ENCODE measurements around the gene THAP11.
A peak's percentile ranks its signal among the peaks of the same experiment; 100 is the strongest.

The THAP11 gene

DNA sequence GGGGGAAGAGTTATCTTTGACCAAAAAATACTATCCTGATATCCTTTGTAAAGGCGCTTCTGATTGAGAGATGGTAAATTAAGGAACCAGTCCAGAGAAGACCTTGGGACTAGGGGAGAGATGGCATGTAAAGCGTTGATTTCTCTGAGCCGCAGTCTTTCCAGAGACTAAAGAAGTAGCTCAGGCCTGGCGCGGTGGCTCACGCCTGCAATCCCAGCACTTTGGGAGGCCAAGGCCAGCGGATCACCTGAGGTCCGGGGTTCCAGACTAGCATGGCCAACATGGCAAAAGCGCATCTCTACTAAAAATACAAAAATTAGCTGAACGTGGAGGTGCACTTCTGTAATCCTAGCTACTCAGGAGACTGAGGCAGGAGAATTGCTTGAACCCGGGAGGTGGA is 6.0 kb downstream of the THAP11 start:
- no peaks in the 10 kb centered on the region for H3K9me3 ChIP-seq (ENCODE audit: severe bottlenecking)
- DNase-seq (ENCODE audit: low spot score) (no peak), ATAC-seq (ENCODE audit: low read depth) (no peak)
- H3K36me3 ChIP-seq (ENCODE audit: low read depth), result peaks cover 40% of the 10 kb centered on the region
- H3K27me3 ChIP-seq (ENCODE audit: insufficient read depth, poor library complexity, severe bottlenecking), result no peaks in the 10 kb centered on the region
- H3K27ac ChIP-seq (ENCODE audit: poor library complexity, severe bottlenecking), result peak overlapping the region; percentile 85
- TF ChIP-seq, protein P1, sequence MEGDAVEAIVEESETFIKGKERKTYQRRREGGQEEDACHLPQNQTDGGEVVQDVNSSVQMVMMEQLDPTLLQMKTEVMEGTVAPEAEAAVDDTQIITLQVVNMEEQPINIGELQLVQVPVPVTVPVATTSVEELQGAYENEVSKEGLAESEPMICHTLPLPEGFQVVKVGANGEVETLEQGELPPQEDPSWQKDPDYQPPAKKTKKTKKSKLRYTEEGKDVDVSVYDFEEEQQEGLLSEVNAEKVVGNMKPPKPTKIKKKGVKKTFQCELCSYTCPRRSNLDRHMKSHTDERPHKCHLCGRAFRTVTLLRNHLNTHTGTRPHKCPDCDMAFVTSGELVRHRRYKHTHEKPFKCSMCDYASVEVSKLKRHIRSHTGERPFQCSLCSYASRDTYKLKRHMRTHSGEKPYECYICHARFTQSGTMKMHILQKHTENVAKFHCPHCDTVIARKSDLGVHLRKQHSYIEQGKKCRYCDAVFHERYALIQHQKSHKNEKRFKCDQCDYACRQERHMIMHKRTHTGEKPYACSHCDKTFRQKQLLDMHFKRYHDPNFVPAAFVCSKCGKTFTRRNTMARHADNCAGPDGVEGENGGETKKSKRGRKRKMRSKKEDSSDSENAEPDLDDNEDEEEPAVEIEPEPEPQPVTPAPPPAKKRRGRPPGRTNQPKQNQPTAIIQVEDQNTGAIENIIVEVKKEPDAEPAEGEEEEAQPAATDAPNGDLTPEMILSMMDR (IDR thresholded peaks at IDR 0.05; ENCODE audit: poor library complexity, severe bottlenecking), result no peak
- H3K4me3 ChIP-seq (ENCODE audit: severe bottlenecking), result peak overlapping the region; percentile 97
- peaks cover 18% of the 10 kb centered on the region for H3K4me1 ChIP-seq (ENCODE audit: insufficient read depth, poor library complexity, severe bottlenecking)

GRCh38 chr16:67853670-67854069 is 11.6 kb downstream of the THAP11 start:
- ATAC-seq (ENCODE audit: low read depth) (no peak), DNase-seq (ENCODE audit: low spot score) (no peak)
- Histone ChIP-seq H3K27me3 (ENCODE audit: insufficient read depth, poor library complexity, severe bottlenecking) (no peaks in the 10 kb centered on the region), H3K4me1 (ENCODE audit: insufficient read depth, poor library complexity, severe bottlenecking) (peaks cover 18% of the 10 kb centered on the region), H3K36me3 (ENCODE audit: low read depth) (peaks cover 43% of the 10 kb centered on the region), H3K27ac (ENCODE audit: poor library complexity, severe bottlenecking) (no peak overlapping the region), H3K9me3 (ENCODE audit: severe bottlenecking) (no peaks in the 10 kb centered on the region), H3K4me3 (ENCODE audit: severe bottlenecking) (no peak overlapping the region)
- TF ChIP-seq, protein P1 (IDR thresholded peaks at IDR 0.05; ENCODE audit: poor library complexity, severe bottlenecking), result no peak

DNA sequence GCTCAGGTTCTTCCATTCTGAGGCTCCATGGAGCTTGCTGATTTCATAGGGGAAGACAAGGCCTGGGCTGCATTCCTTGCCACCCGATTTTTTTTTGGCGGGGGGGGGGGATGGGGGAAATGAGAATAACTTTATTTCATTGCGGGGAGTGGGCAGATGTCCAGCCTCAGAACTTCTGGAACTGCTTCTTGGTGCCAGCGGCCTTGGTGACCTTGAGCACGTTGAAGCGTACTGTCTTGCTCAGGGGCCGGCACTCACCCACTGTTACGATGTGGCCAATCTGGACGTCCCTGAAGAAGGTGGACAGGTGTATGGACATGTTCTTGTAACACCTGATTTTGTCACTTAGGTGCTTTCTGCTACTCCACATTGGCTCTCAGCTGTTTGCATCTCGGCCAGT is 13.7 kb downstream of the THAP11 start:
- H3K27me3 ChIP-seq (ENCODE audit: insufficient read depth, poor library complexity, severe bottlenecking), result no peaks in the 10 kb centered on the region
- H3K4me1 ChIP-seq (ENCODE audit: insufficient read depth, poor library complexity, severe bottlenecking), result peaks cover 26% of the 10 kb centered on the region
- H3K9me3 ChIP-seq (ENCODE audit: severe bottlenecking), result no peaks in the 10 kb centered on the region
- TF ChIP-seq, protein P1 (IDR thresholded peaks at IDR 0.05; ENCODE audit: poor library complexity, severe bottlenecking), result no peak
- no peak overlapping the region for H3K27ac ChIP-seq (ENCODE audit: poor library complexity, severe bottlenecking)
- no peak for ATAC-seq (ENCODE audit: low read depth)
- H3K36me3 ChIP-seq (ENCODE audit: low read depth), result peaks cover 41% of the 10 kb centered on the region
- DNase-seq (ENCODE audit: low spot score), result no peak
- no peak overlapping the region for H3K4me3 ChIP-seq (ENCODE audit: severe bottlenecking)

DNA sequence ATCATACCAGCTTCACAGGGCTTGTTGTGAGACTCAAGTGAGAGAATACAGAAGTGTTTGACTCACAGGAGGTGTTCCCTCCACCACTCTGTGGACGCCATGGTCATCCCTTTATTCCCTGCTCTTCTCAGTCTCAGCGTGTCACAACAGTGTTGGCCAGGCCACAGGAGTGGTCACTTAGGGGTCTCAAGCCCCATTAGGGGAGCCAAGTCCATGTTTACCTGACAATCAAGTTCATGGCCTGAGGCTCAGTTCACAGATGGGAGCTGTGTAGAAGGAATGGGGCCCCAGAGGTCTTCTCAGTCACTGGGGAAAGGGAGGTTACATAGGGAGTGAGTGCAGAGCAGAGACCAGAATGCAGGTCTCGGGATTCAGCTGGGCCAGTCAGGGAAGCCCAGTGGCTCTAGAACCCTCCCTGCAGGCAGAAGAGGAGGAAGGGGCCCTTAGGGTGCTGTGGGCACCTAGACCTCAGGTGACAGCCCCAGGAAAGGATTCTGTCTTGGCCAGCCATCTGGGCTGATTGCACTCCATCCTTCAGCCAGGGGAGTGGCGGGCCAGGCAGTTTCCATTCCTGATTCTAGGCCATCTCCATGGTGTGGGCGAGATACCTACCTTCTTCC is 14.9 kb downstream of the THAP11 start:
- Histone ChIP-seq H3K9me3 (ENCODE audit: severe bottlenecking) (no peaks in the 10 kb centered on the region), H3K36me3 (ENCODE audit: low read depth) (peaks cover 41% of the 10 kb centered on the region), H3K27me3 (ENCODE audit: insufficient read depth, poor library complexity, severe bottlenecking) (no peaks in the 10 kb centered on the region), H3K4me3 (ENCODE audit: severe bottlenecking) (no peak overlapping the region), H3K4me1 (ENCODE audit: insufficient read depth, poor library complexity, severe bottlenecking) (peaks cover 30% of the 10 kb centered on the region), H3K27ac (ENCODE audit: poor library complexity, severe bottlenecking) (peak overlapping the region; percentile 26)
- ATAC-seq (ENCODE audit: low read depth), result peak; percentile 9; the same call in 2 of the 3 replicates
- TF ChIP-seq, protein P1 (IDR thresholded peaks at IDR 0.05; ENCODE audit: poor library complexity, severe bottlenecking), result no peak
- no peak for DNase-seq (ENCODE audit: low spot score)

DNA sequence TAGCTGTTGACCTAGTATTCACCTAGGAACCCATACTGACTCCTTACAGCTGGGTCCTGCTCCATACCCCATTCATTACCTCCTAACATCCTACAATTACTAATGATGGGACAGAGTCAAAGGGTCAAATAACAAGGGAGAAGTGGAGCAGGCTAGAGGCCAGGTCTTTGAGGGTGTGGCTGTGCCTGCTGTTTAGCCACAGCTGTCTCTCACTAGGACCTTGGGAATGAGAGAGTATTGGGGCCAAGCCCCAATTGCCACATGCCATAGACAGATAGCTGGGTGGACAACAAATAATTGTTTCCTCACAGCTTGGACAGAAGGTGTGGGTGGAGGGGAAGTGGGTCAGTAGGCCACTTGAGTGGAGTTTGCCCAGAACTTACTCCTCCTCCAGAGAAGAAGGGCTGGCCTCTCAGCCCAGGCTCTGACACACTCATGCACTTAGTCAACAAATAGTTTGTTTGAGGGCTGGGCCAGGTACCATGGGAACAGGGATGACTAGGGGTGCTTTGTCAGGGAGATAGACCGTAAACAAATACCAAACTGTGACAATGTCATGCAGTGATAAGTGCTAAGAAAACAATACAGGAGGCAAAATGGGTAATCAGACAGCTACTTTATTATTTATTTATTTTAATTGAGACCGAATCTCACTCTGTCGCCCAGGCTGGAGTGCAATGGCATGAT is 15.6 kb downstream of the THAP11 start:
- Histone ChIP-seq H3K27ac (ENCODE audit: poor library complexity, severe bottlenecking) (peak overlapping the region; percentile 26), H3K27me3 (ENCODE audit: insufficient read depth, poor library complexity, severe bottlenecking) (no peaks in the 10 kb centered on the region), H3K36me3 (ENCODE audit: low read depth) (peaks cover 35% of the 10 kb centered on the region), H3K9me3 (ENCODE audit: severe bottlenecking) (no peaks in the 10 kb centered on the region), H3K4me3 (ENCODE audit: severe bottlenecking) (no peak overlapping the region), H3K4me1 (ENCODE audit: insufficient read depth, poor library complexity, severe bottlenecking) (peaks cover 30% of the 10 kb centered on the region)
- DNase-seq (ENCODE audit: low spot score) (peak; percentile 80), ATAC-seq (ENCODE audit: low read depth) (peak; percentile 98)
- TF ChIP-seq, protein P1 (IDR thresholded peaks at IDR 0.05; ENCODE audit: poor library complexity, severe bottlenecking), result no peak
